Mucosa of rectum (tissue), 2 donors: ENCODE measurements around the gene PPP2R5B.
"Not testable (repeated sequence)": the region's sequence is repeated elsewhere in the genome, so short reads cannot be mapped to it uniquely, and the experiment has no call there.

Experiments used
- H3K27ac ChIP-seq, 2 donors: one replicate each; pipeline ENCODE4 v1.7.0; 2013; ENCODE audit warnings: inconsistent platforms in 2 of 2, low read depth in 2 of 2, low read length in 2 of 2
- H3K27me3 ChIP-seq, 2 donors: one replicate each; pipeline ENCODE4 v1.7.0; 2013; ENCODE audit warnings: low read length in 2 of 2; ENCODE audit not compliant: control insufficient read depth in 2 of 2, insufficient read depth in 2 of 2
- H3K36me3 ChIP-seq, 2 donors: one replicate each; pipeline ENCODE4 v1.7.0; 2013; ENCODE audit warnings: low read length in 2 of 2; ENCODE audit not compliant: control insufficient read depth in 2 of 2, insufficient read depth in 2 of 2
- H3K4me1 ChIP-seq, 2 donors: one replicate each; pipeline ENCODE4 v1.7.0; 2013; ENCODE audit warnings: low read length in 2 of 2, mild to moderate bottlenecking in 1 of 2; ENCODE audit not compliant: control insufficient read depth in 2 of 2, insufficient read depth in 2 of 2
- H3K4me3 ChIP-seq, 2 donors: one replicate each; pipeline ENCODE4 v1.7.0; 2013; ENCODE audit warnings: low read length in 2 of 2
- H3K9ac ChIP-seq, 2 donors: one replicate each; pipeline ENCODE4 v1.7.0; 2013; ENCODE audit warnings: low read length in 2 of 2, low read depth in 1 of 2, mild to moderate bottlenecking in 1 of 2
- H3K9me3 ChIP-seq, 2 donors: one replicate each; pipeline ENCODE4 v1.7.0; 2013; ENCODE audit warnings: low read length in 2 of 2; ENCODE audit not compliant: control insufficient read depth in 2 of 2
- donor health status: healthy.
- donor health status: Normal muscosa, but diverticular disease.

Gene PPP2R5B

DNA sequence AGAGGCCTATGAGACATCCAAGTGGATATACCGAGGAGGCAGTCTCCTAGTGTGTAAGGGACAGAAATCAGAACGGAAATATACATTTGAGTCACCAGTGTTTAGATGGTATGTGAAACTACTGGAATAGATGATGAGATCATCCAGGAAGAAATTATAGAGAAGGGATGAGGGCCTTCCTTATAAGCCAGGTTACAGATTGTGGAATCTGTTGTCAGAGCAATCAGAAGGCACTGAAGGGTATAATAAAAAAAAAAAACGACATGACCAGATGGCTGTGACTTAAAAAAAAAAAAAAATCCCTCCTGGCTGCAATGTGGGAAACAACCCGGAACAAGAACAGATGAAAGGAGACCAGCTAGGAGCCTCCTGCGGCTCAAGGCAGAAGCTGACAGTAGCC, 44.7 kb downstream of the PPP2R5B start:
- H3K4me1 ChIP-seq: peaks cover 11 to 18% of the 10 kb centered on the region in 2 donors
- no peak overlapping the region for H3K4me3 ChIP-seq
- no peaks in the 10 kb centered on the region for H3K36me3 ChIP-seq
- no peaks in the 10 kb centered on the region for H3K27me3 ChIP-seq
- no peaks in the 10 kb centered on the region for H3K9me3 ChIP-seq
- H3K27ac ChIP-seq: peak overlapping the region; percentile 81 to 85
- peak overlapping the region; percentile 26 to 55 for H3K9ac ChIP-seq

DNA sequence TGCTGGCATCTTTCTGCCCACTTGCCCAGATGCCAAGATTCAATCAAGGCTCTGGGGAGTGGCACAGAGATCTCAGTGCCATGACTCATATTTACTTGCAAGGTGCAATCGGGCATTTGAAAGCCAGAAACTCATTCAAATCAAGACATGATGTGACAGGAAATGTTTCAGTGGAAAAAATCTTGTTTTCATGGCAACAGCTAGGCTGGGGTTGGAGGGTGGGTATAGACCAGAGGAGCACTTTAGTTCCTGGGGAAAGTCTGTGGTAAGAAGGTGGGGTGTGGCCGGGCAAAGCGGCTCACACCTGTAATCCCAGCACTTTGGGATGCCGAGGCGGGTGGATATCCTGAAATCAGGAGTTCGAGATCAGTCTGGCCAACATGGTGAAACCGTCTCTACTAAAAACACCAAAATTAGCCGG, 46.3 kb downstream of the PPP2R5B start:
- Histone ChIP-seq H3K27me3 (no peaks in the 10 kb centered on the region), H3K9ac (peak overlapping the region in 1 of 2 donors; percentile 6), H3K27ac (peak overlapping the region; percentile 56 to 81), H3K36me3 (no peaks in the 10 kb centered on the region), H3K4me1 (peaks cover 11 to 18% of the 10 kb centered on the region in 2 donors), H3K9me3 (no peaks in the 10 kb centered on the region), H3K4me3 (no peak overlapping the region)

GRCh38 chr11:64971421-64972233, 47.1 kb downstream of the PPP2R5B start, which contains the start of gene MAJIN:
MAJIN (minus strand) TSS chr11:64972108; CDS start chr11:64959405, 12,703 bp downstream.
- no peaks in the 10 kb centered on the region for H3K36me3 ChIP-seq
- H3K9ac ChIP-seq: peak within 1 kb of the TSS; percentile 41 to 52
- H3K9me3 ChIP-seq: no peaks in the 10 kb centered on the region
- H3K27ac ChIP-seq: peak within 1 kb of the TSS; percentile 56 to 81
- H3K4me3 ChIP-seq: peak within 1 kb of the TSS; percentile 26 to 68
- H3K27me3 ChIP-seq: no peaks in the 10 kb centered on the region
- peaks cover 11 to 18% of the 10 kb centered on the region in 2 donors for H3K4me1 ChIP-seq

- H3K9me3 ChIP-seq: no peaks in the 10 kb centered on the region
- no peak overlapping the region for H3K27ac ChIP-seq
- no peak overlapping the region for H3K4me3 ChIP-seq
- H3K4me1 ChIP-seq: peaks cover 7 to 15% of the 10 kb centered on the region in 2 donors
- no peaks in the 10 kb centered on the region for H3K27me3 ChIP-seq
- no peaks in the 10 kb centered on the region for H3K36me3 ChIP-seq
- no peak overlapping the region for H3K9ac ChIP-seq
Observed at GRCh38 chr11:64974124-64974523, 49.6 kb downstream of the PPP2R5B start.

GRCh38 chr11:64976651-64977050, 52.2 kb downstream of the PPP2R5B start:
- H3K4me1 ChIP-seq: peaks cover 2 to 6% of the 10 kb centered on the region in 2 donors
- no peaks in the 10 kb centered on the region for H3K9me3 ChIP-seq
- no peak overlapping the region for H3K4me3 ChIP-seq
- H3K27ac ChIP-seq: no peak overlapping the region
- no peaks in the 10 kb centered on the region for H3K27me3 ChIP-seq
- no peaks in the 10 kb centered on the region for H3K36me3 ChIP-seq
- no peak overlapping the region for H3K9ac ChIP-seq

GRCh38 chr11:64983339-64983738, 58.9 kb downstream of the PPP2R5B start:
- not testable (repeated sequence) for H3K36me3 ChIP-seq, H3K9ac ChIP-seq, H3K4me1 ChIP-seq, H3K4me3 ChIP-seq, H3K27me3 ChIP-seq, H3K27ac ChIP-seq, H3K9me3 ChIP-seq
